Caco-2 (cell line): ENCODE measurements around the gene FBXW7. TPM values are rescaled to one million over a fixed set of nuclear protein-coding genes. Genes with fewer than 3 reads are reported as not detected.

ENCODE experiments used
- BruUV-seq: library from RNA; stranded (reverse); fragments of 400-500 nt; replicated peaks from 2 replicates; lab custom pipeline; 2021; lab: Mats Ljungman, UMichigan
- CTCF ChIA-PET: fragments of 300-600 bp; sonication (Branson Sonifier 250); formaldehyde crosslinking; loops from one replicate; lab custom pipeline; 2022; ENCODE audit warnings: antibody characterized with exemption; lab: Charles Lee
- POLR2A ChIA-PET: fragments of 300-600 bp; sonication (Branson Sonifier 250); formaldehyde crosslinking; loops from one replicate; lab custom pipeline; 2022; ENCODE audit warnings: antibody characterized with exemption; lab: Charles Lee
- DNase-seq, 2 experiments: peaks; one replicate each; pipeline versions ENCODE4 v3.0.0 to v3.0.0-alpha.2; 2020 to 2022
- H3K27me3 ChIP-seq: replicated peaks from 2 replicates; pipeline ENCODE4 v1.6.0; 2011; ENCODE audit warnings: low read length; ENCODE audit not compliant: control insufficient read depth, insufficient read depth
- H3K36me3 ChIP-seq: 2 replicates; pipeline ENCODE4 v1.5.1; 2011; ENCODE audit warnings: low read length; ENCODE audit not compliant: control insufficient read depth, insufficient read depth
- H3K4me1 ChIP-seq: fragments of 250-450 bp; sonication (Bioruptor Pico); 2 replicates; pipeline ENCODE4 v1.5.1; 2020; ENCODE audit warnings: mild to moderate bottlenecking
- H3K4me3 ChIP-seq: 2 replicates; pipeline ENCODE4 v1.5.1; 2011; ENCODE audit warnings: low read depth, mild to moderate bottlenecking, control low read depth, low read length
- H3K9me3 ChIP-seq: fragments of 250-450 bp; sonication (Bioruptor Pico); 2 replicates; pipeline ENCODE4 v1.5.1; 2020; ENCODE audit warnings: mild to moderate bottlenecking, moderate library complexity
- H3K27ac Mint-ChIP-seq: one replicate; pipeline ENCODE4 v1.8.0; 2022; ENCODE audit warnings: mixed read lengths; ENCODE audit not compliant: unreplicated experiment
- H3K27me3 Mint-ChIP-seq: one replicate; pipeline ENCODE4 v1.8.0; 2022; ENCODE audit warnings: mixed read lengths; ENCODE audit not compliant: insufficient read depth, unreplicated experiment
- H3K36me3 Mint-ChIP-seq: one replicate; pipeline ENCODE4 v1.8.0; 2022; ENCODE audit warnings: mild to moderate bottlenecking, mixed read lengths; ENCODE audit not compliant: insufficient read depth, unreplicated experiment
- H3K4me1 Mint-ChIP-seq: one replicate; pipeline ENCODE4 v1.8.0; 2022; ENCODE audit warnings: low read depth, mixed read lengths; ENCODE audit not compliant: unreplicated experiment
- H3K4me3 Mint-ChIP-seq: one replicate; pipeline ENCODE4 v1.8.0; 2022; ENCODE audit warnings: mild to moderate bottlenecking, moderate library complexity, mixed read lengths; ENCODE audit not compliant: unreplicated experiment
- H3K9me3 Mint-ChIP-seq: one replicate; pipeline ENCODE4 v1.8.0; 2022; ENCODE audit warnings: mixed read lengths; ENCODE audit not compliant: unreplicated experiment
- intact Hi-C: fragments of 100-400 bp; cut with micrococcal nuclease; formaldehyde crosslinking; loops from one replicate; pipeline ENCODE4 v1.10.0; 2022; ENCODE audit not compliant: unreplicated experiment
- total RNA-seq: library from RNA; stranded (reverse); gene quantifications from 2 replicates; pipeline ENCODE4 v1.2.3, GENCODE V29; 2022
- TF ChIP-seq, protein P1 (sequence below), 2 experiments: fragments of 200-600 bp in 1 of 2; IDR thresholded peaks; 1 replicate in 1 of 2; 2 replicates in 1 of 2; pipeline versions ENCODE4 v1.5.1 to v1.8.0; 2011 to 2022; ENCODE audit warnings: antibody characterized with exemption in 1 of 2, control low read depth in 1 of 2, inconsistent platforms in 1 of 2, low read depth in 1 of 2, low read length in 1 of 2, mild to moderate bottlenecking in 1 of 2, moderate library complexity in 1 of 2; ENCODE audit not compliant: insufficient read depth in 1 of 2, severe bottlenecking in 1 of 2, unreplicated experiment in 1 of 2

FBXW7 gene
- total RNA-seq, 1 experiment from 2014 or later = 34.1 TPM

DNA sequence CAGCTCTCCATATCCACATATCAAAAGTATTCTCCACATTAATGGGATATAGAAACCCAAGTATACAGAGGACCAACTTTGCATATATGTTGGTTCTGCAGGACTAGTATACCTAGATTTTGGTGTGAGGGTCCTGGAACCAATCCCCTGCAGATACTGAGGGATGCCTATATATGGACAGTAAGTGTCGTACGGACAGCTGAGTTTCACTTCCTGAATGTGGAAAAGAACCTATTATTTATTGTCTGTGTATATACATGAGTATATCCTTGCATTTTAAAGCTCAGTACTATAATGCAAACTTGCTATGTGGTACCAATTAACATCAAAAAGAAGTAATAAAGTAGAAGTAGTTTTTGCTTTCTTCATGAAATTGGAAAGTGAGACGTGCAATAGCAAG is 101.9 kb downstream of the FBXW7 start:
- ChIA-PET CTCF (no interaction called here), POLR2A (no interaction called here)
- H3K36me3 Mint-ChIP-seq = no peaks in the 10 kb centered on the region
- H3K27me3 Mint-ChIP-seq = no peaks in the 10 kb centered on the region
- no peak overlapping the region for H3K4me3 Mint-ChIP-seq
- no peaks in the 10 kb centered on the region for H3K27me3 ChIP-seq
- no peak for DNase-seq
- peaks cover 21% of the 10 kb centered on the region for H3K4me1 Mint-ChIP-seq
- H3K36me3 ChIP-seq = no peaks in the 10 kb centered on the region
- TF ChIP-seq, protein P1, sequence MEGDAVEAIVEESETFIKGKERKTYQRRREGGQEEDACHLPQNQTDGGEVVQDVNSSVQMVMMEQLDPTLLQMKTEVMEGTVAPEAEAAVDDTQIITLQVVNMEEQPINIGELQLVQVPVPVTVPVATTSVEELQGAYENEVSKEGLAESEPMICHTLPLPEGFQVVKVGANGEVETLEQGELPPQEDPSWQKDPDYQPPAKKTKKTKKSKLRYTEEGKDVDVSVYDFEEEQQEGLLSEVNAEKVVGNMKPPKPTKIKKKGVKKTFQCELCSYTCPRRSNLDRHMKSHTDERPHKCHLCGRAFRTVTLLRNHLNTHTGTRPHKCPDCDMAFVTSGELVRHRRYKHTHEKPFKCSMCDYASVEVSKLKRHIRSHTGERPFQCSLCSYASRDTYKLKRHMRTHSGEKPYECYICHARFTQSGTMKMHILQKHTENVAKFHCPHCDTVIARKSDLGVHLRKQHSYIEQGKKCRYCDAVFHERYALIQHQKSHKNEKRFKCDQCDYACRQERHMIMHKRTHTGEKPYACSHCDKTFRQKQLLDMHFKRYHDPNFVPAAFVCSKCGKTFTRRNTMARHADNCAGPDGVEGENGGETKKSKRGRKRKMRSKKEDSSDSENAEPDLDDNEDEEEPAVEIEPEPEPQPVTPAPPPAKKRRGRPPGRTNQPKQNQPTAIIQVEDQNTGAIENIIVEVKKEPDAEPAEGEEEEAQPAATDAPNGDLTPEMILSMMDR (IDR thresholded peaks at IDR 0.05; ENCODE audit: insufficient read depth in 1 of 2, low read depth in 1 of 2, low read length in 1 of 2, severe bottlenecking in 1 of 2, unreplicated experiment in 1 of 2) = no peak
- H3K9me3 ChIP-seq = peaks cover 3% of the 10 kb centered on the region; the same call in 1 of the 2 replicates
- H3K4me1 ChIP-seq = peaks cover 26% of the 10 kb centered on the region
- intact Hi-C loops = no loop called here
- no peaks in the 10 kb centered on the region for H3K9me3 Mint-ChIP-seq
- no peak overlapping the region for H3K4me3 ChIP-seq
- no peak overlapping the region for H3K27ac Mint-ChIP-seq
- no TSS peak for BruUV-seq

DNA sequence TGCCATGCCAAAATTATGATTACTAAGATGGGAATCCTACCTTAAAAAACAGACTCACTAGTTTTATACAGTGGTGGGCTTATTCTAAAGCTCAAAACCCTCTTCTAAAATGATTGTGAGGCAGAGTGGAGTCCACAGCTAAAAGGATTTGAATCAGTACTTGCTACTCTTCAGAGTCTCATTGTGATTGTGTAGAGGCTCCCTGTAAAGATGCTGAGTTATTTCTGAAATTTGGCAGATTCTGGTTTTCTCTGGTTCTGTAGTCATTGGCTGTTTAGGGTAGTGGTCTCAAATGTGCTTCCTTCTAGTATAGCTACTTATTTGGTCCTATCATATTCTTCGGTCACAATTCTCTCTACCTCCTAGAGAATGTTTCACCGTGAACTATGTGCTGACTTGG is 104.1 kb downstream of the FBXW7 start:
- no TSS peak for BruUV-seq
- Histone ChIP-seq H3K4me3 (no peak overlapping the region), H3K4me1 (peaks cover 43% of the 10 kb centered on the region), H3K9me3 (no peaks in the 10 kb centered on the region), H3K27me3 (no peaks in the 10 kb centered on the region), H3K36me3 (no peaks in the 10 kb centered on the region)
- H3K27ac Mint-ChIP-seq = peak overlapping the region; percentile 66
- POLR2A ChIA-PET = no interaction called here
- no peaks in the 10 kb centered on the region for H3K9me3 Mint-ChIP-seq
- DNase-seq = no peak
- CTCF ChIA-PET = no interaction called here
- intact Hi-C loops = no loop called here
- peaks cover 23% of the 10 kb centered on the region for H3K4me1 Mint-ChIP-seq
- no peak overlapping the region for H3K4me3 Mint-ChIP-seq
- TF ChIP-seq, protein P1 (IDR thresholded peaks at IDR 0.05; ENCODE audit: insufficient read depth in 1 of 2, low read depth in 1 of 2, low read length in 1 of 2, severe bottlenecking in 1 of 2, unreplicated experiment in 1 of 2) = no peak
- H3K27me3 Mint-ChIP-seq = no peaks in the 10 kb centered on the region
- no peaks in the 10 kb centered on the region for H3K36me3 Mint-ChIP-seq

GRCh38 chr4:152431291-152431690 is 104.6 kb downstream of the FBXW7 start:
- H3K36me3 ChIP-seq = no peaks in the 10 kb centered on the region
- ChIA-PET CTCF (no interaction called here), POLR2A (no interaction called here)
- no peak for DNase-seq
- no peak overlapping the region for H3K4me3 ChIP-seq
- no TSS peak for BruUV-seq
- no peaks in the 10 kb centered on the region for H3K27me3 Mint-ChIP-seq
- H3K9me3 Mint-ChIP-seq = no peaks in the 10 kb centered on the region
- H3K4me1 ChIP-seq = peaks cover 48% of the 10 kb centered on the region
- no peak overlapping the region for H3K4me3 Mint-ChIP-seq
- peaks cover 28% of the 10 kb centered on the region for H3K4me1 Mint-ChIP-seq
- intact Hi-C loops = no loop called here
- H3K27ac Mint-ChIP-seq = peak overlapping the region; percentile 66
- TF ChIP-seq, protein P1 (IDR thresholded peaks at IDR 0.05; ENCODE audit: insufficient read depth in 1 of 2, low read depth in 1 of 2, low read length in 1 of 2, severe bottlenecking in 1 of 2, unreplicated experiment in 1 of 2) = no peak
- H3K27me3 ChIP-seq = no peaks in the 10 kb centered on the region
- H3K36me3 Mint-ChIP-seq = peaks cover 4% of the 10 kb centered on the region
- no peaks in the 10 kb centered on the region for H3K9me3 ChIP-seq
